ENCODE results near the gene TCEA2. TPM values are rescaled to one million over a fixed set of nuclear protein-coding genes. Genes with fewer than 3 reads are reported as not detected.
A peak's percentile ranks its signal among the peaks of the same experiment; 100 is the strongest.

The TCEA2 gene
- total and polyA plus RNA-seq, 8 donors: 11.6 to 52.9 (median 14.1) TPM

DNA sequence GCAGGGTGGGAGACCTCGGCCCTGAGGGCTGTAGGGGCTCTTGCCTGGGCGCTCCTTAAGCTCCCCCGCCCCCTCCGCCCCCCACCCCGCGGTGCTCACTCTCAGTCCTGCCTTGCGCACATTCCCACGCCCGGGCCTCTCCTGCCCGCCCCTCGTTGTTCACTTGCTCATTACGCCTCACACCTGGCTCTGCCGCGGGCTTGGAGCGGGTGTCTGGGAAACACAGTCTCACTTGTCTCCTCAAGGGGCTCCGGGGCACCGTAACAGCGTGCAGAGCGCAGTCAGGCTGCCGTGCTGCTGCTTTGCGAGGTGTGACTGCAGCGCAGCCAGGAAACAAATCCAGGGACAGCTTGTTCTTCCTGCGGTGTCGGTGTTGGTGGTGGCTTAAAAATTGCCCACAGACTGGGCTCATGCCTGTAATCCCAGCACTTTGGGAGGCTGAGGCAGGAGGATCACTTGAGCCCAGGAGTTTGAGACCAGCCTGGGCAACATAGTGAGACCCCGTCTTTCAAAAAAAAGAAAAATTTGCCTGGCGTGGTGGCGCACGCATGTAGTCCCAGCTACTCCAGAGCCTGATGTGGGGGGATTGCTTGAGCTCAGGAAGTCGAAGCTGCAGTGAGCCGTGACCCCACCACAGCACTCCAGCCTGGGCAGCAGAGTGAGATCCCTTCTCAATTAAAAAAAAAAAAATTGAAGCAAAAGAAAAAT lies 39.8 kb downstream of the TCEA2 start:
- intact Hi-C loops (cut with DNase I): no loop called here
- no peak for FAIRE-seq
- 20 to 21% methylated on average over 27 to 30 of the region's 30 CpGs for WGBS, 2 donors
- Histone ChIP-seq H3K9me3 (no peaks in the 10 kb centered on the region), H3K36me3 (no peaks in the 10 kb centered on the region), H3K4me3 (peak overlapping the region in 3 of 4 donors; percentile 33 to 68 (median 46)), H3K27ac (no peak overlapping the region), H3K27me3 (no peaks in the 10 kb centered on the region), H3K4me1 (peaks cover 0 to 3% (median 0%) of the 10 kb centered on the region in 3 donors)
- TF ChIP-seq, protein P1, sequence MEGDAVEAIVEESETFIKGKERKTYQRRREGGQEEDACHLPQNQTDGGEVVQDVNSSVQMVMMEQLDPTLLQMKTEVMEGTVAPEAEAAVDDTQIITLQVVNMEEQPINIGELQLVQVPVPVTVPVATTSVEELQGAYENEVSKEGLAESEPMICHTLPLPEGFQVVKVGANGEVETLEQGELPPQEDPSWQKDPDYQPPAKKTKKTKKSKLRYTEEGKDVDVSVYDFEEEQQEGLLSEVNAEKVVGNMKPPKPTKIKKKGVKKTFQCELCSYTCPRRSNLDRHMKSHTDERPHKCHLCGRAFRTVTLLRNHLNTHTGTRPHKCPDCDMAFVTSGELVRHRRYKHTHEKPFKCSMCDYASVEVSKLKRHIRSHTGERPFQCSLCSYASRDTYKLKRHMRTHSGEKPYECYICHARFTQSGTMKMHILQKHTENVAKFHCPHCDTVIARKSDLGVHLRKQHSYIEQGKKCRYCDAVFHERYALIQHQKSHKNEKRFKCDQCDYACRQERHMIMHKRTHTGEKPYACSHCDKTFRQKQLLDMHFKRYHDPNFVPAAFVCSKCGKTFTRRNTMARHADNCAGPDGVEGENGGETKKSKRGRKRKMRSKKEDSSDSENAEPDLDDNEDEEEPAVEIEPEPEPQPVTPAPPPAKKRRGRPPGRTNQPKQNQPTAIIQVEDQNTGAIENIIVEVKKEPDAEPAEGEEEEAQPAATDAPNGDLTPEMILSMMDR (IDR thresholded peaks at IDR 0.05): no peak
- ATAC-seq: peak; percentile 46 to 66 (median 49)
- DNase-seq: peak in 3 of 6 donors; percentile 20 to 66 (median 63)

GRCh38 chr20:64103871-64104666 lies 41.1 kb downstream of the TCEA2 start:
- 52 to 69% methylated on average over 19 to 20 of the region's 20 CpGs for WGBS, 2 donors
- no peak for ATAC-seq
- no peak for FAIRE-seq

DNA sequence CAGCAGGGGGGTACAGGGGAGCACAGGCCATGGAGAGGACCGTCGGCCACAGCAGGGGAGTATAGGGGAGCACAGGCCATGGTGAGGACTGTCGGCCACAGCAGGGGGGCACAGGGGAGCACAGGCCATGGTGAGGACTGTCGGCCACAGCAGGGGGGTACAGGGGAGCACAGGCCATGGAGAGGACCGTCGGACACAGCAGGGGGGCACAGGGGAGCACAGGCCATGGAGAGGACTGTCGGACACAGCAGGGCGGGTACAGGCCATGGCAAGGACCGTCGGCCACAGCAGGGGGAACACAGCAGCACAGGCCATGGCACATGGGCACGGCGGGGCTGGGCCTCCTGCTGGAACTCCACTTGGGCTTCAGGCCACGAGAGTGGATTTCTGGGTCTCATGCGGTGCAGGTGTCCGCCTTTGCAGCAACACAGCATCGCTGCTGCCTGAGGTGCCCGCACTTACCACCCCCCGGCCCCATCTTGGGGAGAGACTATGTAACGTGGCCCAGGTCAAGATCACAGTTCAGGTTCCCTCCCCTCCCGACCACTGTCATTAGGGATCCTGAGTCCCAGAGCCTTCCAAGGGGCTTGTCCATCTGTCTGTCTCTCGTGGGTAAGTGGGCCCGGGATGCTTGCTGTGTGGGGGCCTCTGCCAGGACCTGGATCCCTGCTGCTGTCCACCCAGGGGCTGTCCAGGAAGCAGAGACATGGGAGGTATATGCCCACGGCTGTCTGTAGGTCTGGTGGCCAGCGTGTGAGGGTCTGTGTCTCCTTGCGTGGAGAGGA lies 41.9 kb downstream of the TCEA2 start:
- no peaks in the 10 kb centered on the region for H3K9me3 ChIP-seq
- H3K27me3 ChIP-seq: no peaks in the 10 kb centered on the region
- 68 to 80% methylated on average over 24 to 25 of the region's 25 CpGs for WGBS, 2 donors
- DNase-seq (peak in 2 of 6 donors; percentile 33 to 35), ATAC-seq (no peak), FAIRE-seq (no peak)
- H3K36me3 ChIP-seq: no peaks in the 10 kb centered on the region
- TF ChIP-seq, protein P1 (IDR thresholded peaks at IDR 0.05): no peak
- H3K27ac ChIP-seq: no peak overlapping the region
- peaks cover 0 to 3% (median 0%) of the 10 kb centered on the region in 3 donors for H3K4me1 ChIP-seq
- no peak overlapping the region for H3K4me3 ChIP-seq
- intact Hi-C loops (cut with DNase I): no loop called here

More at GRCh38 chr20:64103871-64104666, 41.1 kb downstream of the TCEA2 start:
- no peak overlapping the region for H3K27ac ChIP-seq
- no peaks in the 10 kb centered on the region for H3K9me3 ChIP-seq
- peaks cover 0 to 3% (median 0%) of the 10 kb centered on the region in 3 donors for H3K4me1 ChIP-seq
- no peak overlapping the region for H3K4me3 ChIP-seq
- TF ChIP-seq, protein P1 (IDR thresholded peaks at IDR 0.05): no peak
- intact Hi-C loops (cut with DNase I): no loop called here
- H3K36me3 ChIP-seq: no peaks in the 10 kb centered on the region
- H3K27me3 ChIP-seq: no peaks in the 10 kb centered on the region
- DNase-seq: peak in 3 of 6 donors; percentile 8 to 58 (median 35)

- FAIRE-seq (no peak), ATAC-seq (no peak), DNase-seq (peak in 2 of 6 donors; percentile 55 to 59)
- Histone ChIP-seq H3K36me3 (no peaks in the 10 kb centered on the region), H3K9me3 (no peaks in the 10 kb centered on the region), H3K27me3 (no peaks in the 10 kb centered on the region), H3K4me3 (no peak overlapping the region), H3K4me1 (peaks cover 0 to 3% (median 0%) of the 10 kb centered on the region in 3 donors), H3K27ac (no peak overlapping the region)
- TF ChIP-seq, protein P1 (IDR thresholded peaks at IDR 0.05): no peak
- whole genome bisulfite sequencing, 2 donors: 74 to 88% methylated on average over 35 to 39 of the region's 39 CpGs
- intact Hi-C loops (cut with DNase I): no loop called here
Observed at GRCh38 chr20:64105846-64106434, 42.9 kb downstream of the TCEA2 start.
